NCI-H526 treated with DMSO at 0.1 percent for 48 hours (cell line): ENCODE measurements around the gene TRIP11.
A peak's percentile ranks its signal among the peaks of the same experiment; 100 is the strongest.
"Not testable (repeated sequence)": the region's sequence is repeated elsewhere in the genome, so short reads cannot be mapped to it uniquely, and the experiment has no call there.

Experiments
- DNase-seq: peaks from one replicate; lab custom pipeline; 2025; lab: John Stamatoyannopoulos, UW

Gene TRIP11

GRCh38 chr14:92039719-92040430, at the start of gene TRIP11:
Gene TRIP11 (minus strand): TSS chr14:92040059. CDS start chr14:92039685, 374 bp downstream.
- DNase-seq = peak; percentile 84

GRCh38 chr14:92088494-92088893, 48.6 kb upstream of the TRIP11 start:
- DNase-seq = no peak

- no peak for DNase-seq
These were observed 34.7 kb upstream of the TRIP11 start for GRCh38 chr14:92074555-92074954.

GRCh38 chr14:92058006-92058917, 18.4 kb upstream of the TRIP11 start:
- DNase-seq = no peak

- no peak for DNase-seq
These were observed 9.9 kb upstream of the TRIP11 start for GRCh38 chr14:92049781-92050180.

- DNase-seq = not testable (repeated sequence)
These were observed 9.4 kb upstream of the TRIP11 start for GRCh38 chr14:92049221-92049620.

GRCh38 chr14:92045904-92046303, 6.0 kb upstream of the TRIP11 start:
- not testable (repeated sequence) for DNase-seq

GRCh38 chr14:92041766-92042165, 1.9 kb upstream of the TRIP11 start:
- DNase-seq = not testable (repeated sequence)

GRCh38 chr14:92041203-92041602, 1.3 kb upstream of the TRIP11 start:
- no peak for DNase-seq

GRCh38 chr14:92040431-92041051, 682 bp upstream of the TRIP11 start:
- DNase-seq = peak; percentile 34

GRCh38 chr14:92039063-92039718, 668 bp downstream of the TRIP11 start:
- DNase-seq = peak; percentile 40

GRCh38 chr14:92037989-92038388, 1.9 kb downstream of the TRIP11 start:
- DNase-seq = no peak

- no peak for DNase-seq
These were observed 4.0 kb downstream of the TRIP11 start for GRCh38 chr14:92035890-92036289.

- no peak for DNase-seq
These were observed 5.8 kb downstream of the TRIP11 start for GRCh38 chr14:92033906-92034687.

- DNase-seq = no peak
These were observed 6.4 kb downstream of the TRIP11 start for GRCh38 chr14:92033433-92033832.

- no peak for DNase-seq
These were observed 13.2 kb downstream of the TRIP11 start for GRCh38 chr14:92026548-92027190.

- no peak for DNase-seq
These were observed 17.8 kb downstream of the TRIP11 start for GRCh38 chr14:92022036-92022435.

- no peak for DNase-seq
These were observed 18.3 kb downstream of the TRIP11 start for GRCh38 chr14:92021523-92021922.

GRCh38 chr14:92014040-92014439, 25.8 kb downstream of the TRIP11 start:
- DNase-seq = no peak

- no peak for DNase-seq
These were observed 27.6 kb downstream of the TRIP11 start for GRCh38 chr14:92012121-92012748.
